ENCODE data around the gene ACAP2. TPM values are rescaled to one million over a fixed set of nuclear protein-coding genes. Genes with fewer than 3 reads are reported as not detected.

Gene ACAP2
- total and polyA plus RNA-seq, 7 donors = 3.2 to 12.5 (median 10.2) TPM

DNA sequence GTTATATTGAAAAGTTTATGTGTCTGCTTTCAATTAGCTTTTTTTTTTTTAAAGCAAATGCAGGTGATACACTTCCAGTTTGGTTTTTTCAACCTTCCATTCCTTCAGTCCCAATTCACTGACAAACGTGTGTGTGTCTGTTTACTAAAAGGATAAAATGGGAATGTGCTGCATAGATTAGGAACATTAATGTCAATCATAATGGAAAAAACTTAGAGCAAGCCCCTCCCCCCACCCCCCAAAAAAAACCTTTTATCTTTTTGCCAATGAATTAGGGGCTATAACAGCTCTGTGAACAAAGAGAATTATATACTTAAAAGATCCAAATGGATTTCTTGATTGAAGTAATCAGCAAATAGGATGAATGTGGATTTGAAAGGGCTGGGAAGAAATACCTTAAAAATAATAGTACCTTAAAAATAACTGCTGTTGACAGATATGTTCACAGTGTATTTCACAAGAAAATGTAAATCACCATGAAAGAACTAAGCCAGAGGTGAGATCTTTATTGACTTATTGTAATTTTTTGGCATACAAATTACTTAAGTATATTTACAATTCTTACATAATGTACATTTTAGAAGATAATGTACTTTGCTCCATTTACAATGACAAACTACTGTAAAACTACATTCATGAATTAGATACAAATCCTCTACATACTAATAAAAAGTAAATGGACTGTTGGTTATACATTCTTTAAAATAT lies 168.4 kb downstream of the ACAP2 start:
- ATAC-seq (no peak), DNase-seq (no peak)
- 31 to 48% (median 34%) methylated on average over 1 of the region's 1 CpG for WGBS, 3 donors
- H3K27me3 ChIP-seq (ENCODE audit: insufficient read depth in 3 of 3, low read length in 2 of 3) = no peaks in the 10 kb centered on the region
- H3K4me1 ChIP-seq = peaks cover 7% of the 10 kb centered on the region
- no peaks in the 10 kb centered on the region for H3K9me3 ChIP-seq
- H3K27ac ChIP-seq = no peak overlapping the region
- intact Hi-C loops (cut with DNase I) = loop anchor here in 1 of 2 donors (5.0 kb wide), 1 partner anchor 248 kb away; no protein-coding TSS in a partner anchor
- TF ChIP-seq, protein P1, sequence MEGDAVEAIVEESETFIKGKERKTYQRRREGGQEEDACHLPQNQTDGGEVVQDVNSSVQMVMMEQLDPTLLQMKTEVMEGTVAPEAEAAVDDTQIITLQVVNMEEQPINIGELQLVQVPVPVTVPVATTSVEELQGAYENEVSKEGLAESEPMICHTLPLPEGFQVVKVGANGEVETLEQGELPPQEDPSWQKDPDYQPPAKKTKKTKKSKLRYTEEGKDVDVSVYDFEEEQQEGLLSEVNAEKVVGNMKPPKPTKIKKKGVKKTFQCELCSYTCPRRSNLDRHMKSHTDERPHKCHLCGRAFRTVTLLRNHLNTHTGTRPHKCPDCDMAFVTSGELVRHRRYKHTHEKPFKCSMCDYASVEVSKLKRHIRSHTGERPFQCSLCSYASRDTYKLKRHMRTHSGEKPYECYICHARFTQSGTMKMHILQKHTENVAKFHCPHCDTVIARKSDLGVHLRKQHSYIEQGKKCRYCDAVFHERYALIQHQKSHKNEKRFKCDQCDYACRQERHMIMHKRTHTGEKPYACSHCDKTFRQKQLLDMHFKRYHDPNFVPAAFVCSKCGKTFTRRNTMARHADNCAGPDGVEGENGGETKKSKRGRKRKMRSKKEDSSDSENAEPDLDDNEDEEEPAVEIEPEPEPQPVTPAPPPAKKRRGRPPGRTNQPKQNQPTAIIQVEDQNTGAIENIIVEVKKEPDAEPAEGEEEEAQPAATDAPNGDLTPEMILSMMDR (IDR thresholded peaks at IDR 0.05) = no peak
- no peak overlapping the region for H3K4me3 ChIP-seq
- H3K36me3 ChIP-seq (ENCODE audit: insufficient read depth in 1 of 2, low read depth in 1 of 2) = peaks cover 0 to 18% of the 10 kb centered on the region in 2 donors

DNA sequence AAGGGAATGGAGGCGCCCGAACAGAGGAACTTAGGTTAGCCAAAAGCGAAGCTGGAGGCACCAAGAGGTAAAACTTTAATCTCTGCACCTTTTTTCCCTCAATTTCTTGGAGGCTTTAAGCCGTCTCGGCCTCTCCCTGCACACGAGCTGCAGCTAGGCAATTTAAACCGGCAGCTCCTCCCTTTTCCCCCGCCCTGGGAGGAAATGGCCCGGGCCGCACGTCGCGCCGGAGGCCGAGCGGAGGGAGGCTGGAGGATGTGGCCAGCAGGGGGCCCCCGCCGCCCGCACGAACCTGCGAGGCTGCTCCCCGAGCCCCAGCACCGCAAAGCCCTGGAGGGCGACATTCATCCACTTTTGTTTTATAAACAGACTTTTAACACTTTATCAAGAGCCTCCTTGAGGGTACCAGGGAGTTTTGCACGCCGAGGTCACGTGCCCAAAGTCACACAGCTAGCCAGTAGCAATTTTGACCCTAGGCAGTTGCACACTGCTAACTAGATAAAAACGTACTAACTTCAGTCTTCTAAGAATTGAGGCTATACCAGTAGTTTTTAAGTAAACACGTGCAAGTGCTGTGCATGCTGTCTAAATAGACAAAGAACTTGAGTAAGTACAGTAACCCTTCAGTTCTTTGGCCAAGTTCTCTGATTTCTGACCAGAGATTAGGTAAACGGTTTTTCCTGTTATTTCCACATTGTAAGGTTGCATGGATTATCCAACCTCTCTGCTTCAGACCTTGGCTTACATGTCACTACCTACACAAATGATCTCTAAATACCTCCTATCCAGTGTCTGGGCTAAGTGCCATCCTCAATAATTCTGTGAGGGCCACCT lies 171.2 kb downstream of the ACAP2 start:
- peak; percentile 87 to 91 for DNase-seq
- TF ChIP-seq, protein P1 (IDR thresholded peaks at IDR 0.05) = peak; percentile 80
- Histone ChIP-seq H3K27ac (peak overlapping the region; percentile 83), H3K36me3 (ENCODE audit: insufficient read depth in 1 of 2, low read depth in 1 of 2) (peaks cover 0 to under 1% of the 10 kb centered on the region in 2 donors), H3K9me3 (no peaks in the 10 kb centered on the region), H3K4me1 (peaks cover 12% of the 10 kb centered on the region), H3K4me3 (peak overlapping the region; percentile 83), H3K27me3 (ENCODE audit: insufficient read depth in 3 of 3, low read length in 2 of 3) (no peaks in the 10 kb centered on the region)
- WGBS, 3 donors = 1 to 2% (median 2%) methylated on average over 30 of the region's 30 CpGs
- intact Hi-C loops (cut with DNase I) = loop anchor here (2.0 to 5.0 kb wide), 3 partner anchors 171 to 251 kb away; partner anchors contain the start of gene ACAP2 (in 1 of the 2)
- ATAC-seq = peak; percentile 68 to 85 (median 81)

DNA sequence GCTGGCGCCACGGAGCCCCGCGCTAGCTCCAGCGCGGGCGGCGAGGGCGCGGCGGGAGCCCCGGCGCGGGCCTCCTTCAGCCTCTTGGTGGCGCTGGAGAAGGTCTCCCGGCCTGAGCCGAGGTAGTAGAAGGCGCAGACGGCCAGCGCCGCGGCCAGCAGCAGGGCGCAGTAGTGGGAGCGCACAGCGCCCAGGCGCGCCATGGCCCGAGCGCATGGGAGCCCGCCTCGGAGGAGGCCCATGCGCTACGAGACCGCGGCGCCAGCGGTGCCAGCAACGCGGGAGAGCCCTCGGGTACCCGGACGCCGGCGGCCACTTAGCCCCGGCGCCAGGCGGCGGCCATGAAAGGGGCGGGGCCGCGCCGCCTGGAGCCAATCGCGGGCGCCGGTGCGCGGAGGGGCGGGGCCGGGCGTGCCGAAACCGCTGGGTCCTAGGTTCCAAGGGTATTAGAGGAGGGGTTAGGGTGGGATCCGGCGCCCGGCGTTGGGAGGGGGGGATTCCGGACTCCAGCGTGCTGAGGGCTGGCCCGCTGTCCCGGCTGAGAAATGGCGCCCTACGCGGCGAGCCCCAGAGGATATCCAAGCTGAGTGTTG lies 171.9 kb downstream of the ACAP2 start, which contains the start of gene XXYLT1:
Gene XXYLT1 (minus strand): TSS at position 343 of the 593 bp plus-strand sequence. CDS start 101 bp downstream, at position 242.
- peaks cover 12% of the 10 kb centered on the region for H3K4me1 ChIP-seq
- H3K4me3 ChIP-seq = peak within 1 kb of the TSS; percentile 83
- no peaks in the 10 kb centered on the region for H3K9me3 ChIP-seq
- TF ChIP-seq, protein P1 (IDR thresholded peaks at IDR 0.05) = peak; percentile 72
- 0% methylated on average over 47 to 75 of the region's 75 CpGs for WGBS, 3 donors
- H3K27ac ChIP-seq = peak within 1 kb of the TSS; percentile 83
- intact Hi-C loops (cut with DNase I) = loop anchor here (2.0 to 5.0 kb wide), 3 partner anchors 172 to 251 kb away; partner anchors contain the start of gene ACAP2 (in 1 of the 2)
- peak; percentile 92 to 94 for DNase-seq
- H3K27me3 ChIP-seq (ENCODE audit: insufficient read depth in 3 of 3, low read length in 2 of 3) = no peaks in the 10 kb centered on the region
- ATAC-seq = peak; percentile 96 to 98 (median 98)
- peaks cover 0 to 4% of the 10 kb centered on the region in 2 donors for H3K36me3 ChIP-seq (ENCODE audit: insufficient read depth in 1 of 2, low read depth in 1 of 2)

DNA sequence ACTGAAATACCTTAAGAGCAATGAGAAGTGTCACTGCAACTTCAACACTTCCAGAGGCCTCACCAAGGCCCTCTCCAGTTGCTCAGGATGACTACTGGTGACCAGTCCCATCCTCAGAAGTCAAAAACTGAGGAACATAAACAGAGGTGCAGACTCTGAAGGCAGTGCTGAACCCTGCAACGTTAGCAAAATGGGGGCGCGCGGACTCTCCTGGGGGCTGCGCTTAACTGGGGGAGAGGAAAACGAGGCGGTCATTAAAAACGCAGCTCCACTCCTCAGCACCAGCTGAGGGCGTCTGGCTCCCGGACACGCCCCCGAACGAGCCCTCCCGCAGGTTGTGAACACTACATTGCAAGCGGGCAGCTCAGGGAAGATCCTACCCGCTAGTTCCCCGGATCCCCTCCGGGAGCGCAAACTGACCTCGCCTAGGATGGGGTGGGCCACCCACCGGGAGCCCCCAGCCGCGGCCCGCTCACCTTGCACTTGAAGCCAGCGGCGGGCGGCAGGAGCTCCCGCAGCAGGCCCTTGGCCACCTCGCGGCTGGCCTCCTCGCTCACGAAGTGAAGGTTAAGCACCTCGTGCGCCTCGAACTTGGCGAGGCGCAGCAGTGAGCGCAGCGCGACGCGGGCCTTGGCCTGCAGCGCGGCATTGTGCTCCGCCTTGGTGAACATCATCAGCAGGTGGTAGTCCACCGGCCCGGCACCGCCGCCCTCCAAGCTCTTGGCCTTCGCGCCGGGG lies 172.6 kb downstream of the ACAP2 start:
- Histone ChIP-seq H3K36me3 (ENCODE audit: insufficient read depth in 1 of 2, low read depth in 1 of 2) (peaks cover 0 to 4% of the 10 kb centered on the region in 2 donors), H3K27me3 (ENCODE audit: insufficient read depth in 3 of 3, low read length in 2 of 3) (no peaks in the 10 kb centered on the region), H3K4me1 (peaks cover 12% of the 10 kb centered on the region), H3K27ac (peak overlapping the region; percentile 83), H3K4me3 (peak overlapping the region; percentile 83), H3K9me3 (no peaks in the 10 kb centered on the region)
- peak; percentile 11 to 28 (median 20) for ATAC-seq
- intact Hi-C loops (cut with DNase I) = loop anchor here (2.0 to 5.0 kb wide), 3 partner anchors 173 to 252 kb away; partner anchors contain the start of gene ACAP2 (in 1 of the 2)
- TF ChIP-seq, protein P1 (IDR thresholded peaks at IDR 0.05) = no peak
- WGBS, 3 donors = 0 to 2% (median 1%) methylated on average over 48 to 52 of the region's 52 CpGs
- peak; percentile 40 to 70 for DNase-seq

Measured in psoas muscle (tissue), 8 donors.